Nephron (organoid): ENCODE data around the gene GRB7.

Experiments
- H3K27ac Mint-ChIP-seq, 3 experiments: 2 replicates each; pipeline ENCODE4 v1.8.0; 2020; ENCODE audit warnings: mixed read lengths in 3 of 3, mild to moderate bottlenecking in 2 of 3, moderate library complexity in 1 of 3
- H3K27me3 Mint-ChIP-seq: 2 replicates; pipeline ENCODE4 v1.8.0; 2021; ENCODE audit warnings: low read depth, mild to moderate bottlenecking, moderate library complexity, mixed read lengths
- H3K36me3 Mint-ChIP-seq: 2 replicates; pipeline ENCODE4 v1.8.0; 2020; ENCODE audit warnings: low read depth, mixed read lengths
- H3K4me1 Mint-ChIP-seq: 2 replicates; pipeline ENCODE4 v1.8.0; 2020; ENCODE audit warnings: mixed read lengths
- H3K4me3 Mint-ChIP-seq, 3 experiments: 2 replicates each; pipeline ENCODE4 v1.8.0; 2020; ENCODE audit warnings: mild to moderate bottlenecking in 3 of 3, mixed read lengths in 3 of 3, moderate library complexity in 2 of 3
- H3K9me3 Mint-ChIP-seq: 2 replicates; pipeline ENCODE4 v1.8.0; 2020; ENCODE audit warnings: mixed read lengths
- CTCF ChIP-seq, 3 experiments: fragments of 200-600 bp; sonication (generic); IDR thresholded peaks; one replicate each; pipeline ENCODE4 v1.5.0; 2021; ENCODE audit warnings: antibody characterized with exemption in 3 of 3; ENCODE audit not compliant: unreplicated experiment in 3 of 3

The GRB7 gene

GRCh38 chr17:39754958-39755553 is 17.3 kb downstream of the GRB7 start:
- peaks cover 21% of the 10 kb centered on the region for H3K4me1 Mint-ChIP-seq
- no peaks in the 10 kb centered on the region for H3K9me3 Mint-ChIP-seq
- TF ChIP-seq CTCF (IDR thresholded peaks at IDR 0.05; ENCODE audit: unreplicated experiment in 3 of 3): no peak
- H3K27ac Mint-ChIP-seq: peak overlapping the region; percentile 33 to 70 (median 67)
- peak overlapping the region; percentile 42 to 68 (median 52) for H3K4me3 Mint-ChIP-seq
- peaks cover 44% of the 10 kb centered on the region for H3K27me3 Mint-ChIP-seq
- H3K36me3 Mint-ChIP-seq: no peaks in the 10 kb centered on the region

GRCh38 chr17:39755554-39756379 is 18.0 kb downstream of the GRB7 start:
- H3K4me3 Mint-ChIP-seq: peak overlapping the region; percentile 60 to 74 (median 68)
- no peaks in the 10 kb centered on the region for H3K36me3 Mint-ChIP-seq
- H3K9me3 Mint-ChIP-seq: no peaks in the 10 kb centered on the region
- H3K27me3 Mint-ChIP-seq: peaks cover 44% of the 10 kb centered on the region
- peak overlapping the region; percentile 50 to 70 (median 67) for H3K27ac Mint-ChIP-seq
- H3K4me1 Mint-ChIP-seq: peaks cover 21% of the 10 kb centered on the region
- TF ChIP-seq CTCF (IDR thresholded peaks at IDR 0.05; ENCODE audit: unreplicated experiment in 3 of 3): no peak

GRCh38 chr17:39756380-39757079 is 18.8 kb downstream of the GRB7 start:
- Mint-ChIP-seq H3K4me3 (peak overlapping the region in 1 of 3 experiments; percentile 74), H3K36me3 (no peaks in the 10 kb centered on the region), H3K27ac (peak overlapping the region in 2 of 3 experiments; percentile 48 to 50), H3K9me3 (no peaks in the 10 kb centered on the region), H3K4me1 (peaks cover 18% of the 10 kb centered on the region), H3K27me3 (peaks cover 47% of the 10 kb centered on the region)
- TF ChIP-seq CTCF (IDR thresholded peaks at IDR 0.05; ENCODE audit: unreplicated experiment in 3 of 3): no peak

- H3K4me3 Mint-ChIP-seq: no peak overlapping the region
- peaks cover 41% of the 10 kb centered on the region for H3K27me3 Mint-ChIP-seq
- TF ChIP-seq CTCF (IDR thresholded peaks at IDR 0.05; ENCODE audit: unreplicated experiment in 3 of 3): no peak
- H3K9me3 Mint-ChIP-seq: no peaks in the 10 kb centered on the region
- H3K27ac Mint-ChIP-seq: no peak overlapping the region
- peaks cover 11% of the 10 kb centered on the region for H3K4me1 Mint-ChIP-seq
- H3K36me3 Mint-ChIP-seq: no peaks in the 10 kb centered on the region
Measured at GRCh38 chr17:39757176-39757662, 19.5 kb downstream of the GRB7 start.

- no peak overlapping the region for H3K4me3 Mint-ChIP-seq
- TF ChIP-seq CTCF (IDR thresholded peaks at IDR 0.05; ENCODE audit: unreplicated experiment in 3 of 3): no peak
- H3K27me3 Mint-ChIP-seq: peaks cover 35% of the 10 kb centered on the region
- no peaks in the 10 kb centered on the region for H3K36me3 Mint-ChIP-seq
- H3K27ac Mint-ChIP-seq: no peak overlapping the region
- no peaks in the 10 kb centered on the region for H3K9me3 Mint-ChIP-seq
- H3K4me1 Mint-ChIP-seq: peaks cover 12% of the 10 kb centered on the region
Measured at GRCh38 chr17:39757931-39758873, 20.5 kb downstream of the GRB7 start.
